ENCODE data around the gene CFAP298.
"Not testable (repeated sequence)": the region's sequence is repeated elsewhere in the genome, so short reads cannot be mapped to it uniquely, and the experiment has no call there.

DNA sequence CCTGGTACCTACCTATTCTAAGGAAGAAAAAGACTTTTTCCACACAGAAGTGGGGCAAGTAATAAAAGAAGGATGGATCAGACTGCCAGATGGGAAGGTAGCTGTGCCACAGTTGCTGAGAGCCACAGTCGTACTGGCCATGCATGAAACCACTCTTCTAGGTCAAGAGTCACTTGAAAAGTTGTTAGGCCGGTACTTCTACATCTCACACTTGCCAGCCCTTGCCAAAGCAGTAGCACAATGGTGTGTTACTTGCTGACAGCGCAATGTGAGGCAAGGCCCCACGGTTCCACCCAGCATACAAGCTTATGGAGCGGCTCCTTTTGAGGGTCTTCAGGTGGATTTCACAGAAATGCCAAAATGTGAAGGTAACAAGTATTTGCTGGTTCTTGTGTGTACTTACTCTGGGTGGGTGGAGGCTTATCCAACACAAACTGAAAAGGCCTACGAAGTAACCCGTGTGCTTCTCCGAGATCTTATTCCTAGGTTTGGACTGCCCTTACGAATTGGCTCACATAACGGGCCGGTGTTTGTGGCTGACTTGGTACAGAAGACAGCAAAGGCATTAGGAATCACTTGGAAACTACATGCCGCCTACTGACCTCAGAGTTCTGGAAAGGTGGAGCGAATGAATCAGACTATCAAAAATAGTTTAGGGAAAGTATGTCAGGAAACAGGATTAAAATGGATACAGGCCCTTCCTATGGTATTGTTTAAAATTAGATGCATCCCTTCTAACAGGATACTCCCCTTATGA is 49.0 kb upstream of the CFAP298 start:
- TF ChIP-seq CTCF, POLR2A (IDR thresholded peaks at IDR 0.05): not testable (repeated sequence)
